ENCODE data around the gene MAST3.

Gene MAST3

GRCh38 chr19:18145391-18145999 lies 47.9 kb downstream of the MAST3 start:
- TF ChIP-seq, protein P1, sequence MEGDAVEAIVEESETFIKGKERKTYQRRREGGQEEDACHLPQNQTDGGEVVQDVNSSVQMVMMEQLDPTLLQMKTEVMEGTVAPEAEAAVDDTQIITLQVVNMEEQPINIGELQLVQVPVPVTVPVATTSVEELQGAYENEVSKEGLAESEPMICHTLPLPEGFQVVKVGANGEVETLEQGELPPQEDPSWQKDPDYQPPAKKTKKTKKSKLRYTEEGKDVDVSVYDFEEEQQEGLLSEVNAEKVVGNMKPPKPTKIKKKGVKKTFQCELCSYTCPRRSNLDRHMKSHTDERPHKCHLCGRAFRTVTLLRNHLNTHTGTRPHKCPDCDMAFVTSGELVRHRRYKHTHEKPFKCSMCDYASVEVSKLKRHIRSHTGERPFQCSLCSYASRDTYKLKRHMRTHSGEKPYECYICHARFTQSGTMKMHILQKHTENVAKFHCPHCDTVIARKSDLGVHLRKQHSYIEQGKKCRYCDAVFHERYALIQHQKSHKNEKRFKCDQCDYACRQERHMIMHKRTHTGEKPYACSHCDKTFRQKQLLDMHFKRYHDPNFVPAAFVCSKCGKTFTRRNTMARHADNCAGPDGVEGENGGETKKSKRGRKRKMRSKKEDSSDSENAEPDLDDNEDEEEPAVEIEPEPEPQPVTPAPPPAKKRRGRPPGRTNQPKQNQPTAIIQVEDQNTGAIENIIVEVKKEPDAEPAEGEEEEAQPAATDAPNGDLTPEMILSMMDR (IDR thresholded peaks at IDR 0.05; ENCODE audit: extremely low read depth, missing control alignments): no peak
- DNase-seq (ENCODE audit: low spot score): no peak

- no peak for DNase-seq (ENCODE audit: low spot score)
- TF ChIP-seq, protein P1 (IDR thresholded peaks at IDR 0.05; ENCODE audit: extremely low read depth, missing control alignments): no peak
Observed at GRCh38 chr19:18147396-18147795, 49.8 kb downstream of the MAST3 start.

DNA sequence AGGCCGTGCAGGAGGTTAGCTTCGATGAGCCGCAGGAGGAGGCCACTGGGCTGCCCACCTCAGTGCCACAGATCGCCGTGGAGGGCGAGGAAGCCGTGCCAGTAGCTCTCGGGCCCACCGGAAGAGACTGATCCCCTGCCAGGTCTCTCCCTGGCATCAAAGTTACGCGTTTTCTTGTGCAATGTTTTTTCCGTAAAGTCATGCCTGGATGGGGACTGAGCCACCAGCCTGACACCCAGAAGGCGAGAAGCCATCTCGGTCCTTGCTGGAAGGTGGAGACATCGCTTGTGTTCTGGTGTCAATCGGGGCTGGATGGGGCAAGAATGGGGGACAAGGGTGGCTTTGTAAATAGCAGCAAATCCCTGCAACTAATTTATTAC lies 52.0 kb downstream of the MAST3 start:
- TF ChIP-seq, protein P1 (IDR thresholded peaks at IDR 0.05; ENCODE audit: extremely low read depth, missing control alignments): no peak
- DNase-seq (ENCODE audit: low spot score): no peak

- TF ChIP-seq, protein P1 (IDR thresholded peaks at IDR 0.05; ENCODE audit: extremely low read depth, missing control alignments): no peak
- DNase-seq (ENCODE audit: low spot score): no peak
Observed at GRCh38 chr19:18150776-18151624, 53.4 kb downstream of the MAST3 start.

DNA sequence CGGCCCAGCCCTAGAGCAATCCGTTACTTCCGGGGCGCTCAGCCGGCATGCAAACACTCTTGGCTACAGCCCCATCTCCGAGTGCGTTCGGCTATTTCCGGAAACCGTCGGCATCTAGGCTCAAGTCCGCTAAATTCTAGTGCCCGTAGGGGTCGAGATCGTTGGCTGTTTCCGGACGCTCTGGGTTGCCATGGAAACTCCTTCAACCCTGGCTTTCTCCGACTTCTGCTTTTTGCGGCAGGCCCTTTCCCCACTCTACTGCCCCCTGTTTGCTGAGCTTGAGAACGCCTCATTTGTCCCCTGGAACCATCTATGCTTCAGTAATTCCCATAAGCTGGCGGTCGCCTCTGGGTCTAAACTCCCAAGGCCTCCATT lies 54.9 kb downstream of the MAST3 start:
- DNase-seq (ENCODE audit: low spot score): peak; percentile 100
- TF ChIP-seq, protein P1 (IDR thresholded peaks at IDR 0.05; ENCODE audit: extremely low read depth, missing control alignments): peak; percentile 63

DNA sequence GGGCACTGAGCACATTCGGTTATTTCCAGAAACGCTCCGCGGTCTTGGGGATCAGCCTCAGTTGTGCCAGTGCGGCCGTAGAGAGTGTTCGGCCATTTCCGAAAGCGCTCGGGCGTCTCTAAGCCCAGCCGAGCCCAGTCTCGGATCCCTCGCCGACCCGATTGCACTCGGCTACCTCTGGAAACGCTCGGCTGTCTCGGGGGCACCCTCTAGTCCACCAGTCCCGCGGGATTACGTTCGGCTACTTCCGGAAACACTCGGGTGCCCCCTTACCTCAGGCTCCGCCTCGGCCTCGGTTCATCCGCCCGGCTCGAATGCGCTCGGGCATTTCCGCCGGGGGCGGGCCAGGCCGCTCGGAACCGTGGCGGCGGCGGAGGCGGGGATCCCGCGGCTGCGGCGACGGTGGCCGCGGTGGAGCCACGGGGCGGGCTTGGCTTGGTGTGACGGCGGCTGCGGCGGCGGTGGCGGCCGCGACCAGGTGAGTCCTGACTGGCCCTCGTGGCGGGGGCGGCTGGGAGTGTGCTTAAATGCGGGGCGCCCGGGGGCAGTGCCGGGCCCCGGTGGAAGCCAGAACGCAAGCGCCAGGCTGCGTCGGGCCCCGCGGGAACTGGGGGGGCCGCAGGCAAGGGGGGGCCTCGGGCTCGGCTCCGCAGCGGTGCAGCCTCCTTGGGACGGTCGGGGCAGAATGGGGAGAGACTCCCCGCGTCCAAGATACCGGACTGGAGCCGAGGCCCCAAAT lies 55.4 kb downstream of the MAST3 start, which contains the start of gene PIK3R2:
TSS of gene PIK3R2 (plus strand) at position 347 of the 739 bp plus-strand sequence. CDS start 2,717 bp downstream, outside the sequence.
- TF ChIP-seq, protein P1 (IDR thresholded peaks at IDR 0.05; ENCODE audit: extremely low read depth, missing control alignments): no peak
- peak; percentile 100 for DNase-seq (ENCODE audit: low spot score)
